Osteocyte (in vitro differentiated cells): ENCODE results near the gene TRAK1. TPM values are rescaled to one million over a fixed set of nuclear protein-coding genes. Genes with fewer than 3 reads are reported as not detected.

Source experiments
- DNase-seq: peaks from one replicate; pipeline ENCODE4 v3.0.0; 2021; ENCODE audit warnings: mixed read lengths; ENCODE audit not compliant: unreplicated experiment; ENCODE audit errors: extremely low spot score
- H3K27ac Mint-ChIP-seq: one replicate; pipeline ENCODE4 v1.8.0; 2021; ENCODE audit warnings: mild to moderate bottlenecking, mixed read lengths; ENCODE audit not compliant: unreplicated experiment
- H3K27me3 Mint-ChIP-seq: one replicate; pipeline ENCODE4 v1.8.0; 2021; ENCODE audit warnings: mixed read lengths; ENCODE audit not compliant: unreplicated experiment
- H3K36me3 Mint-ChIP-seq: one replicate; pipeline ENCODE4 v1.8.0; 2021; ENCODE audit warnings: mixed read lengths; ENCODE audit not compliant: unreplicated experiment
- H3K4me1 Mint-ChIP-seq: one replicate; pipeline ENCODE4 v1.8.0; 2021; ENCODE audit warnings: mixed read lengths; ENCODE audit not compliant: unreplicated experiment
- H3K4me3 Mint-ChIP-seq: one replicate; pipeline ENCODE4 v1.8.0; 2021; ENCODE audit warnings: mild to moderate bottlenecking, moderate library complexity, mixed read lengths; ENCODE audit not compliant: unreplicated experiment
- H3K9me3 Mint-ChIP-seq: one replicate; pipeline ENCODE4 v1.8.0; 2021; ENCODE audit warnings: mixed read lengths; ENCODE audit not compliant: unreplicated experiment
- total RNA-seq: library from RNA; stranded (reverse); gene quantifications from 2 replicates; pipeline ENCODE4 v1.2.1, GENCODE V29; 2021
- TF ChIP-seq, protein P1 (sequence below): fragments of 200-600 bp; sonication (generic); IDR thresholded peaks from 2 replicates; pipeline ENCODE4 v1.5.0; 2021; ENCODE audit warnings: antibody characterized with exemption, mild to moderate bottlenecking, moderate library complexity

TRAK1 gene
- total RNA-seq, 1 donor from 2014 or later: 30.7 TPM

DNA sequence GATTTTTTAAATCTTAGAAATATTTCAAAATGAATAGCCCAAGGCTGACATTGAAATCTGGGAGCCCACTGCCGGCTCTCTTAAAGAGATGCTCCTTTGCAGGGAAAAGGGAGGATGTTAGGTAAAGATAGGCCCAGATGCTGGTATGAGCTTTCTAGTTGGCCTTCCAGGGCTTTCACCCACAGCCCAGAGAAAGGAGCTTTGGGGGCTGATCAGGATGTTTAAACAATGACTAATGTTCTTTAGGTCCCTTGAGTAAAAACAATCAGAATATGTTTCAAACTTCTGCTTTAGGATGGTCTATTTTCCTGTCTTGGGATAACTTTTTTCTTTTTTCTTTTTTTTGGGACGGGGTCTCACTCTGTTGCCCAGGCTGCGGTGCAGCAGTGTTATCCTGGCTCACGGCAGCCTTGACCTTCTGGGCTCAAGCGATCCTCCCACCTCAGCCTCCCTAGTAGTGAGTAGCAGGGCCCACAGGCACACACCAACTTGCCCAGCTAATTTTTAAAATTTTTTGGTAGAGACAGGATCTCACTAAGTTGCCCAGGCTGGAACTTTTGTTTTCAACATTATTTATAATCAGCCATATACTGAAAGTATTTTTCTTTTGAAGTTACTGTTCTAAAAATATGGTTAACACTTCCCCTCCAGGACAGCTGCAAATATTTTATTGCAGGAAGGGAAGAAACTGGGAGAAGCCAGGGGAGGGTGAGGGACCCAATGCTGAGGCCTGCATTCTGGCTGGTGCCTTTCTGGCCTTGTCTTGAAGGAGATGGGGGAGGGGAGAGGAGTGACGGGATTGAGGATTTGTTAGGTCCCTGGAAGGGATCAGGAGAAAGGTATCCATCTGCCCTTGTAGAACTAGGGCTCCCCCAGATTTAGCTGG, 70.1 kb downstream of the TRAK1 start:
- TF ChIP-seq, protein P1, sequence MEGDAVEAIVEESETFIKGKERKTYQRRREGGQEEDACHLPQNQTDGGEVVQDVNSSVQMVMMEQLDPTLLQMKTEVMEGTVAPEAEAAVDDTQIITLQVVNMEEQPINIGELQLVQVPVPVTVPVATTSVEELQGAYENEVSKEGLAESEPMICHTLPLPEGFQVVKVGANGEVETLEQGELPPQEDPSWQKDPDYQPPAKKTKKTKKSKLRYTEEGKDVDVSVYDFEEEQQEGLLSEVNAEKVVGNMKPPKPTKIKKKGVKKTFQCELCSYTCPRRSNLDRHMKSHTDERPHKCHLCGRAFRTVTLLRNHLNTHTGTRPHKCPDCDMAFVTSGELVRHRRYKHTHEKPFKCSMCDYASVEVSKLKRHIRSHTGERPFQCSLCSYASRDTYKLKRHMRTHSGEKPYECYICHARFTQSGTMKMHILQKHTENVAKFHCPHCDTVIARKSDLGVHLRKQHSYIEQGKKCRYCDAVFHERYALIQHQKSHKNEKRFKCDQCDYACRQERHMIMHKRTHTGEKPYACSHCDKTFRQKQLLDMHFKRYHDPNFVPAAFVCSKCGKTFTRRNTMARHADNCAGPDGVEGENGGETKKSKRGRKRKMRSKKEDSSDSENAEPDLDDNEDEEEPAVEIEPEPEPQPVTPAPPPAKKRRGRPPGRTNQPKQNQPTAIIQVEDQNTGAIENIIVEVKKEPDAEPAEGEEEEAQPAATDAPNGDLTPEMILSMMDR: no peak
- DNase-seq: no peak
- H3K27me3 Mint-ChIP-seq: no peaks in the 10 kb centered on the region
- no peaks in the 10 kb centered on the region for H3K9me3 Mint-ChIP-seq
- peaks cover 33% of the 10 kb centered on the region for H3K4me1 Mint-ChIP-seq
- H3K27ac Mint-ChIP-seq: peak overlapping the region; percentile 78
- H3K4me3 Mint-ChIP-seq: no peak overlapping the region
- no peaks in the 10 kb centered on the region for H3K36me3 Mint-ChIP-seq

DNA sequence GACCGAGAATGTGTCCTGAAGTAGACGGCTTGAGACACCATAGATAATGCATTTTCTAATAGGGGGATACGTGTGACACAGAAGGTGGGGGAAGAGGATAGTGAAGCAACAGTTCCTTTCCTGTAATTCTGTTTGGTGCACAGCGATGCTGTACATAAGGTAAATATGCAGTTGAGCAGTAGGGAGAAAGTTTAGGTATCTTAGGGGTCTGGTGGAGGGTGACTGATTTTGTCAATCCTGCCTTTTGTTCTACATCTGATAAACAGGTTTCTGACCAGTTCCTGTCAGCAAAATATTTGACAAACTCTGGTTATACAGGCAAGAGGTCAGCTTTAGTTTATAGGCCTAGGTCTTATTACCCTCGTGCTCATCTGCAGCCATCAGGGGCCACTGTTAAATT, 71.3 kb downstream of the TRAK1 start:
- Mint-ChIP-seq H3K9me3 (no peaks in the 10 kb centered on the region), H3K4me3 (no peak overlapping the region), H3K4me1 (peaks cover 33% of the 10 kb centered on the region), H3K27ac (no peak overlapping the region), H3K27me3 (no peaks in the 10 kb centered on the region), H3K36me3 (no peaks in the 10 kb centered on the region)
- TF ChIP-seq, protein P1: no peak
- no peak for DNase-seq

DNA sequence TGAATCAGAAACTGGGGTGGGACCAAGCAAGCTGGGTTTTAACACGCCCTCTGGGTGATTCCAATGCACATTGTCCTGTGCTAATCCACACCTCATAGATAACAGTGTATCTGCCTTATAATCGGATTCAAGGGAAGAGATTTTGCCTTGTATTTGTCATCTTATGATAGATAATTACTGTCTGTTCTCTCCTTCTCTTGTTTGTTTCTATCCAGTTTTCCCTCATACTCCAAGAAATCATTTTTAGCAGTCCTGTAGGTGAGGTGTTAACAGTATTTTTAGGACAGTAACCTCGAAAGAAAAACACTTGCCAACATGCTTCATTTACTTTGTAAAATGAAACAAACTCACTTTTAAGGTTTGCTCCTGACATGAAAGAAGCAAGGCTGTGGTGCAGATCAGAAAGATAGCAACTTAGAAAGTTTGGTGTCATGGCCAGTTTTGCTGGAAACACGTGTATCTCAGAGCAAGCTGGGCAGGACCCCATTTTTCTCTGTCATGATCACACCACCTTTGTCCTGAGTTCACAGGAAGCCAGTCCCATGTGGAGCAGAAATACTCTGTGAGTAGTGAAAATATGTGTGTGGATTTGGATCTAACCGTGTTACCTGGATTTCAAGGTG, 72.6 kb downstream of the TRAK1 start:
- Mint-ChIP-seq H3K4me3 (no peak overlapping the region), H3K36me3 (no peaks in the 10 kb centered on the region), H3K4me1 (peaks cover 33% of the 10 kb centered on the region), H3K27ac (no peak overlapping the region), H3K9me3 (no peaks in the 10 kb centered on the region), H3K27me3 (no peaks in the 10 kb centered on the region)
- DNase-seq: no peak
- TF ChIP-seq, protein P1: no peak

DNA sequence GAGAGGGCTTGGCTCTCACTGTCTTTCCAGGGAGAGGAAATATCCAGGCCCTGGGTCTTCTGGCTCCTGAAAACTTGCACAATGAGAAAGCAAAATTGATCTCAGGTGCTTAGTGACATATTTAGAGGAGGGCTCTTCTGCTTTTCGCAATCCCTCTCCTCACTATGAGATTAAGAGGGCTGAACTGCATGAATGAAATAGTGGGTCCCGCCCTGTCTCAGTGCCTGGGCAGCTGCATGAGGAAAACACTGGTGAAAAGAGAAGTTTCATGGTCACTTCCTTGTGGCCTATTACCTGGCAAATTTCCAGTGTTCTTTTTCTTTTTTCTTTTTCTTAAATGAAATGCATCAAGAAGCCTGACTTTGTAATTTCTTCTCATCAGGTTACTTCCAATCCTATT, 73.5 kb downstream of the TRAK1 start:
- Mint-ChIP-seq H3K27ac (no peak overlapping the region), H3K4me3 (no peak overlapping the region), H3K9me3 (no peaks in the 10 kb centered on the region), H3K36me3 (no peaks in the 10 kb centered on the region), H3K27me3 (no peaks in the 10 kb centered on the region), H3K4me1 (peaks cover 26% of the 10 kb centered on the region)
- DNase-seq: no peak
- TF ChIP-seq, protein P1: no peak

DNA sequence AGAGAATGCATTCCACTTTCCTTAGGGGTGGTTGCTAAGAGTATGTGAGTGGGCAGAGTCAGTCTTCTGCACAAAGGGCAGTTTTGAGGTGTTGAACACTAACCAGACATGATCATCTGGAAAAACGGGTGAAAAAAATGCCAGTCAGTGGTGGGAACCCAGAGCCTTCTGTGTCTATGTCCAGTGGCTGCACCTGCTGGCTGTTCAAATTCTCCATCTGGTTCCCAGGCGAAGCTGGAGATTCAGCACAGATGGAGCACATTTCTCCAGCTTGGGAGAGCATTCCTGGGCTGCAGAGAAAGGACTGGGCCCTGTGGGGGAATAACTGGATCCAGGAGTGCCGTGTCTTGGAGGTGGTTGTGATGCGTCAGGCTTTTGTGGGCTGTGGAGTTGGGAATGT, 74.1 kb downstream of the TRAK1 start:
- no peak overlapping the region for H3K4me3 Mint-ChIP-seq

More for the DNA sequence above, 74.1 kb downstream of the TRAK1 start:
- Mint-ChIP-seq H3K27me3 (no peaks in the 10 kb centered on the region), H3K9me3 (no peaks in the 10 kb centered on the region), H3K27ac (no peak overlapping the region), H3K4me1 (peaks cover 21% of the 10 kb centered on the region), H3K36me3 (no peaks in the 10 kb centered on the region)
- DNase-seq: no peak
- TF ChIP-seq, protein P1: no peak
